GM13976 (cell line): ENCODE data around the gene UBQLN3.

ENCODE experiments used
- DNase-seq: peaks from one replicate; pipeline ENCODE4 v3.0.0; 2012; ENCODE audit warnings: low spot score
- CTCF ChIP-seq: IDR thresholded peaks from 2 replicates; pipeline ENCODE4 v1.5.1; 2012; ENCODE audit warnings: borderline replicate concordance, mild to moderate bottlenecking; ENCODE audit not compliant: insufficient read depth; ENCODE audit errors: extremely low read depth, missing control alignments, control extremely low read depth
- in situ Hi-C: fragments of 300-500 bp; cut with MboI; formaldehyde crosslinking; loops from one replicate; pipeline ENCODE4 v1.12.0; 2022; ENCODE audit warnings: low sequenced_read_pairs, mixed read lengths, inconsistent platforms; ENCODE audit not compliant: unreplicated experiment

The UBQLN3 gene

GRCh38 chr11:5508605-5509004, 1.2 kb downstream of the UBQLN3 start:
- in situ Hi-C loops, result no loop called here
- no peak for TF ChIP-seq CTCF

GRCh38 chr11:5507933-5508305, 1.8 kb downstream of the UBQLN3 start:
- in situ Hi-C loops, result no loop called here
- no peak for DNase-seq
- TF ChIP-seq CTCF, result no peak

More at GRCh38 chr11:5508605-5509004, 1.2 kb downstream of the UBQLN3 start:
- no peak for DNase-seq

DNA sequence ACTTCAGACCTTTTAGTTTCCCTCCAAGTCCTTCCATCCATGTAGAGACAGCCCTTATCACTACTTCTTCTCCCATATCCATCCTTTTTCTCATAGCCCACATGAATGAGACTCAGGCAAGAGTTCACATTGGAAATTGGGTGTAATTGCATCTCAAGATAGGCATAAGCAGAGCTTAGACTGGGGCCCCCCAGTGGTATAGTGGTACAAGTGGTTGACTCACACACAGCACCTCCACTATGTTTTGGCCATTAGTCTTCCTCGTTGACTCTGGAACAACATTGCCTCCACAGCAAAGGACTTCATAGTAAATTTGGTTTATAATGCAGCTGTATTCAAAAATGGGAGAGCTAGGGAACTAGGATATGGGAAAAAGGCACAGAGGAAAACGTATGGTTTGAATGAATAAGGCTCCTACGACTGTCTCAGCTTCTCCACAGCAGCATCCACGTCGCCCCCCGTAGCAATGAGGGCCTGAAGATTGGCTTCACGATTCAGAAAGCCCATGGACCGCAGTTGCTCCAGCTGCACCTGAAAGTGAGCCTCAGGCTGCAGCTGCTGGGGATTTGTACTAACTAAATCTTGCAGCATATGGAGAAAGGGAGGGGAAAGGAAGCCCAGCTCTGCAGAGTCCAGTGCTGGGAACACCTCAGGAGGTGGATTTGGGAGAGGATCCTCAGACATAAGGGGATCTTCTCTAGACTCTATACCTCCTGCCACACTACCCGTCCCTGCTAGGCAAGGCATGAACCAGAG, 2.4 kb downstream of the UBQLN3 start:
- no peak for TF ChIP-seq CTCF
- DNase-seq, result no peak
- in situ Hi-C loops, result no loop called here

DNA sequence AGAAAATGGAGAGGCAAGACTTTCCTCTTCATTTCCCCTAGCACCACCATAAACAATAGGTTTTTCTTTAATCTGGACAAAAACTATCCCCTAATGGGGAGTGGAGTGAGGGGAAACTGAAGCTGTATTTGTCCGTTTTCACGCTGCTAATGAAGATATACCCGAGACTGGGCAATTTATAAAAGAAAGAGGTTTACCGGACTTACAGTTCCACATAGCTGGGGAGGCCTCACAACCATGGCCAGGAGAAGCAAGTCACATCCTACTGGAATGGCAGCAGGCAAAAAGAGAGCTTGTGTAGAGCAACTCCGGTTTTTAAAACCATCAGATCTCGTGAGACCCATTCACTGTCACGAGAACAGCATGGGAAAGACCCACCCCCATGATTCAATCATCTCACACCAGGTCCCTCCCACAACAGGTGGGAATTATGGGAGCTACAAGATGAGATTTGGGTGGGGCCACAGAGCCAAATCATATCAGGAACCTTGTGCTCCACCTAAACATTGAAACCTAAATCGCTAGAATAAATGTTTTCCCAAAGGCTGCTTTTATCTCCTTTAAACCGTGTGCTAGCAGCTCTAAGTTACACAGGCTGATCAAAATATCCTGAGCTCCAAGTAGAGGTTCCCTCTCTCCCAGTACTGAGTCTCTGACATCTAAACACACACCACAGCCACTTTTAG, 4.3 kb downstream of the UBQLN3 start:
- no peak for DNase-seq
- in situ Hi-C loops, result no loop called here
- TF ChIP-seq CTCF, result no peak

GRCh38 chr11:5504403-5504921, 5.3 kb downstream of the UBQLN3 start:
- no peak for TF ChIP-seq CTCF
- DNase-seq, result no peak
- in situ Hi-C loops, result no loop called here

DNA sequence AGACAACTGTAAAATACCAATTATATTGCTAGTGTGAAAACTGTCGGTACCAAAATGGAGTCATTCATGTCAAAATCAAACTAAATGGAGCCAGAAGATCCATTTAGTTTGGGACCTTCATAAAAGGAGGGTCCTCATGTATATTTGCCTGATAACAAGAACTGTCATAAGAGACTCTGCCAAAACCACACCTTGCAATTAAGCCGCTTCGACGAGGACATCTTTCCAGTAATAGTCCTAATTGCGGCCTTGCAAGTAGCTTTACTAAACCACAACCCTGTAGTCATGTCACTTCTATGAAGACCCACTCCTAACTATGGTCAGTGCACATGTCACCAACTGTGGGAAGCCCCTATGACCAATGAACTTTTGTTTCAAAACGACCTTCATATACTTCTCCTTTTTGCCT, 9.4 kb downstream of the UBQLN3 start:
- in situ Hi-C loops, result no loop called here
- DNase-seq, result no peak
- TF ChIP-seq CTCF, result no peak

GRCh38 chr11:5499671-5500070, 10.1 kb downstream of the UBQLN3 start:
- in situ Hi-C loops, result no loop called here
- DNase-seq, result no peak
- TF ChIP-seq CTCF, result no peak
